GM19438 (cell line): ENCODE data around the gene AMPD3.

ENCODE experiments used
- ATAC-seq: cut with Tn5 transposase; IDR thresholded peaks from one replicate; pipeline ENCODE4 v1.9.1; 2021; ENCODE audit warnings: low read depth; ENCODE audit not compliant: unreplicated experiment

Gene AMPD3

GRCh38 chr11:10459029-10459970 lies 4.2 kb downstream of the AMPD3 start:
- ATAC-seq: peak; percentile 35

- ATAC-seq: peak; percentile 33
These were observed 5.7 kb downstream of the AMPD3 start for GRCh38 chr11:10460611-10461275.

- ATAC-seq: no peak
These were observed 6.3 kb downstream of the AMPD3 start for GRCh38 chr11:10461276-10461790.

GRCh38 chr11:10462746-10463300 lies 7.8 kb downstream of the AMPD3 start:
- ATAC-seq: no peak

- no peak for ATAC-seq
These were observed 18.3 kb downstream of the AMPD3 start for GRCh38 chr11:10473371-10473770.

GRCh38 chr11:10474551-10474950 lies 19.5 kb downstream of the AMPD3 start:
- no peak for ATAC-seq

GRCh38 chr11:10476342-10476741 lies 21.3 kb downstream of the AMPD3 start:
- no peak for ATAC-seq

- no peak for ATAC-seq
These were observed 22.0 kb downstream of the AMPD3 start for GRCh38 chr11:10476927-10477689.

DNA sequence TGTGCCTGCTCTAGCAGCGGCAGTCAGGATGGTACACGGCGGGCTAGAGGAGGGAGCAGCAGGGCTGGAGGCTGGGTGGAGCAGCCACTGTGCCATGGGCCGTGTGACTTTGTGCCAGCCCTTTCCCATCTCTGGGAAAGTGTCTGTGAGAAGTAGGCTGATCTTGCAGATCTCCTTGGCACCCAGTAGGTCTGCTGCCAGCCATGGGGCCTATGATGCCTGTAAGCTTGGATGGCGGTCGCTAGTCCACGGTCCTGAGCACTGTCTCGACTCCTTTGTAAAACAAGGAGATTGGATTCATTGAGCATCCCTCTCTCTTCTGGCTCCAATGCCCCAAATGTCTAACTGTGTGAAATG lies 22.6 kb downstream of the AMPD3 start:
- ATAC-seq: no peak

DNA sequence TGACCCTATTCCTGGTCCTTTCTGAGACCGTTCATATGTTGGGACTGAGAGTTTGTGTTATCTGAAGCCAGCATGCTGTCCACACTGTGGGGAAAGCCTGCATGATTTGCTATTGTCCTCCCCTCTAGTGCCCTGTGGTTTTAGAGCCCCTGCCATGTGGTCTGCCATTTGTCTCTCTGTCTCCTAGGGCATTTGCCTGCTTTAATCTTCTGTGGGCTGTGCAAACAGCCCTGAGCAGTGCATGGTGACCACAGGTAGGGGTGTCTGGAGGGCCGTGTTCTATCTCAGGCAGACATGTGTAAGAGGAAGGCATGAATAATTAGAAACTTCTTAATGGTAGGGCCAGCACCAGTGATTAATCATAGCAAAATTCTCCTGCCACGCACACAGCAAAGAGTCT lies 23.0 kb downstream of the AMPD3 start:
- no peak for ATAC-seq

GRCh38 chr11:10478574-10479550 lies 23.8 kb downstream of the AMPD3 start:
- ATAC-seq: no peak

GRCh38 chr11:10480026-10480425 lies 25.0 kb downstream of the AMPD3 start:
- no peak for ATAC-seq

DNA sequence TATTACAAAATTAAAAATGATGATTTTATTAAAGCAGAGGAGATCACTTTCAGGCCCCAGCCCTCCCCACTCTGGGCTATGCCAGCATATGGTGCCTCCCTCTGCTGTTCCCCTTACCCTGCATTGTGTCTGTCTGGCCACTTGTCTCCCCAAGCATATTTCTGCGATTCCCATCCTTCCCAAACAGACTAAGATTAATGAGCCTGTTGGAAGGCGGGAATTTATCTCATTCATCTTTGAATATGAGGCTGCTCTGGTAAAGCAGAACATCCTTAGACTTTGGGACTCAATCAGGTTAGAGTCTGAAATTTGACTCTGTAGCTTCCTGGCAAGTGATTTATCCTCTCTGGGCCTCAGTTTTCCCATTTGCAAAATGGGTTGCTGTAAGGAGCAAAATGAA lies 25.7 kb downstream of the AMPD3 start:
- no peak for ATAC-seq

GRCh38 chr11:10481560-10482349 lies 26.7 kb downstream of the AMPD3 start:
- no peak for ATAC-seq

- ATAC-seq: no peak
These were observed 28.1 kb downstream of the AMPD3 start for GRCh38 chr11:10483174-10483573.

- ATAC-seq: no peak
These were observed 28.5 kb downstream of the AMPD3 start for GRCh38 chr11:10483584-10483983.

GRCh38 chr11:10484461-10485180 lies 29.6 kb downstream of the AMPD3 start:
- ATAC-seq: no peak

DNA sequence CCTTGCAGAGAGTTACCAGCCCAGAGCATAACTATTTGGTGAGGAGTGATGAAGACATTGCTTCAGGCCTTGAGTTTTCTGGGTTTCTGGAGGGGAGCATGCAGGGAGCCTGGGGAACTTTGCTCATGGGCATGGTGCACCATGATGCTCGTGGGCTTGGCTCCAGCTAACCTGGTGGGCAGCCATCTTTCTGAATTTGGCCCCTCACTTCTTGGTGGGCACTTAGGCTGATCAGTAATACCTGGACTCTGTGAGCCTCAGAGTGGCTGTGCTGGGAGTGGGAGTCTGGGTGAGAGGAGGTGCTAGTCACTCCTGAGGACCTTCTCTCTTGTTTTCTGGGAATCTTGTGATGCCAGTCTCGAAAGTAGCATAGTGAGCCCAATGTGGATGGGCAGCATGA lies 30.6 kb downstream of the AMPD3 start:
- ATAC-seq: no peak
